NCI-H1436 (cell line): ENCODE results near the gene CHRNB4.
A peak's percentile ranks its signal among the peaks of the same experiment; 100 is the strongest.

Source experiments
- DNase-seq: peaks from one replicate; lab custom pipeline; 2025; lab: John Stamatoyannopoulos, UW

Gene CHRNB4

DNA sequence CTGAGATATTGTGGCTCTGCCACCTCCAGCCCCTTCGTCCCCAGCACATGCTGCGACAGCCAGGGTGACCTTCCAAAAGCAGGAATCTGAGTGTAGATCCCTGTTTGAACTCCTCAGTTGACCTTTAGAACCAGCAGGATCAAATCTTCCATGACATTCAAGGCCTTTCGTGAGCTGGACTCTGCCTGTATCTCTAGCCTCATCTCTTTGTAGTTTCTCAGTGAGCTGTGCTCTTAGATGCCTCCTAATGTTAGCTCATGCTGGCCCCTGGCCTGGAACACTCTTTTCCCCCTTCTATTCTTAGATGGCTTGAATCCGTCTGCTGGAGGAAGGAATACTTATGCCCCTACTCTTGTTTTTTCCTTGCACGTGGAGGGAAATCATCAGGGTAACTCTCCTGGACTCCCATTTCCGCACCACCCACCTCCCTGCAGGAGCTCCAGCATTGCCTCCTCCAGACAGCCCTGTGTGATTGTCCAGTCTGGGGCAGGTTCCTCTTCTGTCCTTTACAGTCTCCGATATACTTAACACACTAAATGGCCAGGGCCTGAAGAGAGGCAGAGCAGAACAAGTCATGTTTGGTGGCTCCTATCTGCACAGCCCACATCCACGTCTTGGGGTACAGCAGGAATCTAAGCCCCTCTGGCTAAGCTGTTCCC, 26.7 kb upstream of the CHRNB4 start:
- no peak for DNase-seq

DNA sequence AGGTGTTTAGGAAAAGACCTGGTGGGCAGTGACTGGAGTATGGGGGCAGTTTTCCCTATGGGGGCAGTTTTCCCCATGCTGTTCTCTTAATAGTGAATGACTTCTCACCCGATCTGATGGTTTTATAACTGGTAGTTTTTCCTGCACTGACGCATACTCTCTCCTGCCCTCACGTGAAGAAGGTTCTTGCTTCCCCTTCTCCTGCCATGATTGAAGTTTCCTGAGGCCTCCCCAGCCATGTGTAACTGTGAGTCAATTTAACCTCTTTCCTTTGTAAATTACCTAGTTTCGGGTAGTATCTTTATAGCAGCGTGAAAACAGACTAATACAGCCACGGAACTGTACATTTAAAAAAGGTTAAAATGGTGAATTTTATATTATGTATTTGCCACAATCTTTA, 25.0 kb upstream of the CHRNB4 start:
- no peak for DNase-seq

DNA sequence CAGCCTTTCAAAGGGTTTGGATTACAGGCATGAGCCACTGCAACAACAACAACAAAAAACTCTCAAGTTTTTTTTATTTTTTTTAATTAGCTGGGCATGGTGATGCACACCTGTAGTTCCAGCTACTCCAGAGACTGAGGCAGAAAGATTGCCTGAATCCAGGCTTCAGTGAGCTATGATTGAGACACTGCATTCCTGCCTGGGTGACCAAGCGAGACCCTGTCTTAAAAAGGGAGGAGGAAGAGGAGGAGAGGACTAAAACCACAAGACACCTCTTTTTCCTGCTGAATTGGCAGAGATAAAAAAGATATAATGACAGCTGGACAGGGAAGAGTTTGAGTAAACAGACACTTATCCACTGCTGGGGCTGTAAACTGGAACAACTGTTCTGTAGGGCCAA, 22.7 kb upstream of the CHRNB4 start:
- no peak for DNase-seq

DNA sequence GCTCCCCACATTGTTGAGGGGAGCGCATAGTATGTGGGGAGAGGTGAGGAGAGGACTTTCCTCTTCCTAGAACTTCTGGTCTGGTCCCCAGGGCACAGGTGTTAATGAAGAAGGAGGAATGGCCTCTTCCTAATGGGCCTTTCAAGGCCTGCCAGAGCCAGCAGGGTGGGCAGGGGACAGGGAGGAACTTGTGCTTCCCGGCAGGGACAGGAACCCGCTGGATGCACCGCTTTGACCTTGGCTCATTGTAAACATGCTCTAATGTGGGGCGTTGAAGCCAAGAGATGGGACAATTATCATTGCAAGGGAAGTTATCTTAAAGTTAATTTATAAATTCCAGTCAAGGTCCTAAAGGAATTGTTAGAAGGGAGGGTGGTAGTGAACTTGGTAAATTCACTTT, 21.0 kb upstream of the CHRNB4 start:
- DNase-seq = no peak

DNA sequence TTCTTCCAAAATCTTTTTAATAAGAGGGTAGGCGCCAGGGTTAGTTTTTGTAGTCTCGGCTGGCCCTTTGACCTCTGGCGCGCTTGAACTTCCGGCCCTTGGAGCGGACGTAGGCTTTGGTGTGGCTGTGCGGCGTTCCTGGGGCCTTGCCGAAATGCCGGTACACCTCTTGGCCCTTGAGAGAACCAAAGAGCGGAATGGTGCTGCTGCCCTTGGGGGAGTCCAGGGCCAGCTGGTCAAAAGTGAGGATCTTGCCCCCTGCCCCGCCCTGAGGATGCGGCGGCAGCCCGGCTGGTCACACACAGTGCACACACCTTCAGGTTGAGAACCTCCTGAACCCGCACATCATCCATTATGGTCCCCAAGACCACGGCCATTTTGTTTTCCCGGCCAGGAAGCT, 20.0 kb upstream of the CHRNB4 start:
- no peak for DNase-seq

DNA sequence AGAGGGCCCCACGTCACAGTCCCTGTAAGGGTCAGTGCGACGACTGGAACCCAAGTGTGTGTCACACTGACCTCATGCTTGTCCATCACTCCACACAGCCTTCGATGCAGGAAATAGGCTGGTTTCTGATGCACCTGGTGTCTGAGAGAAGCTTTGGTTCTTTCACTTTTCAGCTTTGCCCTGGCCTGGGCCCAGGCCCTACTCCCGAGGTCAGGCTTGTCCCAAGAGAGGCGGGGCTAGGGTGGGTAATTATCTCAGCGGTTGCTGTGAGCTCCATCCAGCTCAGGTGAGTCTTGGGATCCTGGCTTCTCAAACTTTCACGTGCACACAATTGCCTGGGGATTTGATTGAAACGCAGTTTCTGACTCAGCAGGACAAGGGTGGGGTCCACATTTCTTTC, 19.6 kb upstream of the CHRNB4 start:
- DNase-seq = no peak

DNA sequence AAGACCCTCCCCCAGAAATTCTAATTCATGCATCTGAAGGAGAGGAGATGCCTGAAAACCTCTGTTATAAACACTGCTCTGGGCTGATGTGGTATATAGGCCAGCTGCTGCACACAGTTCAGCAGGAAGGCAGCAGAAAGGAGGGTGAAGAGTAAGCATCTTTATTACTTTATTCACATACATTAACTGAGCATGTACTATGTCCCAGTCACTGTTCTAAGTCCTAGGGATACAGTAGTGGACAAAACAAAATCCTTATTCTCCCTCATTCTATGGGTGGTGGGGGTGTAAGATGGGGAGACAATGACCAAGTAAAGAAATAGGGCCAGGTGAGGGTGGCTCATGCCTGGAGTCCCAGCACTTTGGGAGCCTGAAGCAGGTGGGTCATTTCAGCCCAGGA, 17.8 kb upstream of the CHRNB4 start:
- DNase-seq = no peak

DNA sequence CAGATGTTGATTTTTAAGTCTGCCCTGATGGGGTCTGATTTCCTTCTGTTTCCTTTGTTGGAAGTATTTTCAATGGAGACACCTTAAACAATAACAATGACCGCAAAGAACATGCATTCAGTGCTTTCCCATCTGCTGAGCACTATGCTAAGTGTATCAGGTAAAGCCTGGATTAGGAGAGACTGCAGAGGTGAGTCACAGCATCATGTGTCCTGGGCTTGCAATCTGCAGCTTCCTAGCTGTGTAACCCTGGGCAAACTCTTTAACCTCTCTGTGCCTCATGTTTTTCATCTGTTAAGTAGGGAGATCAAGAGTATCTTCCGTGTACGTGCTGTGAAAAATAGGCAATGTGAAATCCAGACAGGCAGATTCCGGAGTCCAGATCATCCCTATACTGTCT, 13.3 kb upstream of the CHRNB4 start:
- DNase-seq = no peak

DNA sequence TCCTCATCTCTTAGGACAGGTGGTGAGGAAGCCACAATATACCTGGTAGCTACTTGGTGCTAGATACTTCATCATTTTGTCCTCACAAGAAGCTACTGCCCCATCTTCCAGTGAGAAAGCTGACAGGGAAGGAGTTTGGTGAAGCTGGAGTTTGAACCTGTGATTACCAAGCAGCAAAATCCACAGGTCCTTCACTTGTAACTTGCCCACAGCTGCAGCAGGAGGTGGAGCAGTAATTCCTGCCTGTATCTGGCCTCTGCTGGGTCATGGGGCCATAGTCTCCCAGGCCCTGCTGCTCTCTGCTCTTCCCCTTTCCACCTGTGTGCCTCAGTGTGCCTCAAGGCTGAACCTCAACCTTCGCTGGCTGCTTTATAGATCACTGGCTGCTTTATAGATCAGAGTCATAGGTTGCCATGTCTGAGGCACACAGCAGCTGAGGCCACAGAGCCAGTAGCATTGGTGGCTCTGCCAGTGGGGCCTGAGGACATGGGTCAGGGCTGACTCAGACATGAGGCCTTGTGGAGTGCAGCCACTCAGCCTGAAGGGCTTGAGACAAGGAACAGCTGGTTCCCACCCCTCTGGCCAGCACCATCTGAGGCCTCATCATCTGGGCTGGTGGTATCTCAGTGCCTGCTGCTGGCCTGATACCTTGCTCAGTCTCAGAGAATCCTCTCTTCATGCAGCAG, 11.1 kb upstream of the CHRNB4 start:
- DNase-seq = no peak

DNA sequence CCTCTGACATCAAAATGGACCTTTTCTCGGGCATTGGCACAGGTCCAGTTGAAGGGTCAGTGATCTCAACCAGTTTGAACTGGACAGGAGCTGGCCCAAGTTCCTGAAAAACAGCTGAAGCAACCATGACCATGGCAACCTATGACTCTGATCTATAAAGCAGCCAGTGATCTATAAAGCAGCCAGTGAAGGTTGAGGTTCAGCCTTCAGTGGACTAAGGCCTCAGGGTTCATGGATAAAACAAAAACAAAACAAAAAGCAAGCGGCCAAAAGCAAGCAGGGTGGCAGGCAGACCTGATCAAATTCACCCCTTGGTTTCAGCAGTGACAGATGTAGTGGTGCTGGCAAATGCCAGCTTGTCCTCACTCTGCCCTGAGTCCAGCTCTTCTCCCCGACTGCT, 10.0 kb upstream of the CHRNB4 start:
- DNase-seq = no peak

DNA sequence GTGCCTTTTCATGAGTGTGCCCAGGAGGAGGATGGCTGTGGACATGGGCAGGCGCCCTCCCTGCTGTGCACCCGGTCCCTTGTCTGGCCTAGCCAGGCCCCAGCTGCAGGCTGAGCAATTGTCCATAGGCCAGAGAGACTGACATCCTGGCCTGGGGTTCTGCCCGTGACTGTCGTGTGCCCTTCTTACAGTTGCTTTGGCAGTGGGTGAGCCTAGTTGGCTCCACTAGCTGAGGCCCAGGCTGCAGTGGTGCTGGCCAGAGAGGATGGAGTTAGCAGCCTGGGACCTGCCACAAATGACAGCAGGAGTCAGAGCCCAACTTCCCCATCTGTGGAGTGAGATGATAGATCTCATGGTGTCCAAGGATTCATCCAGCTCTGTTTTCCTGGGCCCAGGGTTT, 9.0 kb upstream of the CHRNB4 start:
- no peak for DNase-seq

DNA sequence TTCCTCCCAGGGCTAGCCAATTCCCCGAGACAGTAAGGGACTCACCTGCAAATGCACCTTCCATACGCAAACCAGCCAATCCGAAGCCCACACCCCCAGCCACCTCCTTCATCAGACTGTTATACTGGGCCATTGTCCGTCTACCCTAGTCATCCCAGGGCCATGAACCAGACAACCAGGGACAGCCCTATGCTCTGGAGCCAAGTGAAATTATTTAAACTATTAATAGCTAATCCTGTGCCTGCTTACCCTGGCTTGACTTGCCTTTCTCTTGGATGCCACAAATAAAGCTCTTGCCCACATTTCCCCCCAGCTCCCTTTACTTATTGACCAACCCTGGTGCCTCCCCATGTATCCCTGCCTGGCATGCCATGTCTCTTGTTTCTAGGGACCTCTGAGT, 4.0 kb upstream of the CHRNB4 start:
- no peak for DNase-seq

DNA sequence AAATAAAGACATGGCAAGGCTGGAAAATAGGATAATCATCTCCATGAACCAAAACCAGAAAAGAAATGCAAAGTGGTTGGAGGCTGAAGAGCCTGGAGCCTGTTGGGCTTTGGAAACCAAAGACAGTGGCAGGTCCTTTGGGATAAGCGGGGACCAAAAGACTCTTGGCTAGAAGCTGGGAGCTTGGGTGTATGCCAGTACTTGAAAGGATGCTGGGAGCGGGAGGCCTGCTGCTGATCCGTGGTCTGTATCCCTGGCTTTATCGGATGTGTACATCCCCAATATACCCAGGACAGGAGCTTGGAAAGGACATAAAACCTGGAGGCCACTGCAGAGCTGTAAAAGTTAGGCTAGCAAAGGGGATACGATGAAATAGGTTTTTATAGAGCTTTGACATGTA, 1.3 kb upstream of the CHRNB4 start:
- DNase-seq = no peak

DNA sequence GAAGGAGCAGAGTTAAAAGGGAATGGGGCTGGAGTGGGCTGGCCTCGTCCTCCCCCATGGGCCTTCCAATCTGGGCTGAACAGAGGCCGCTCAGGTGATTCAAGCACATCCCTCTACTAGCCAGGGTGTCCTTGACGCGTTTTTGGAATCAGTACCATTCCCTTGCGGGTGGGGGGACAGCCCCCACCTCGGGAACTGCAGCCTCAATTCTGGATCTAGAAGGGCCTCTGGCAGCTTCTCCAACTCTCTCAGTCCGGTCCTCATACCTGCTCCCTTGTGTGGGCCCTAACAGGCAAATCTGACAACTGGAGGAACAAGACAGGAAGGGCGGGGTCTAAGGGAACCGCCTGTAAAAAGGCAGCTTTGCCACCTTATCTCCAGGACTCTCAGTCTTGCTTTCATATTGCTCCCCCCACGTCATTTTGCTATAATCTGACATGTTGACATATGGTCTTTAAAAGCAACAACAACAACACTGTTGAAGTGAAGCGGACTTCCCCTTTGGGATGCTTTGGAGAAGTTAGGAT, 802 bp upstream of the CHRNB4 start:
- no peak for DNase-seq

DNA sequence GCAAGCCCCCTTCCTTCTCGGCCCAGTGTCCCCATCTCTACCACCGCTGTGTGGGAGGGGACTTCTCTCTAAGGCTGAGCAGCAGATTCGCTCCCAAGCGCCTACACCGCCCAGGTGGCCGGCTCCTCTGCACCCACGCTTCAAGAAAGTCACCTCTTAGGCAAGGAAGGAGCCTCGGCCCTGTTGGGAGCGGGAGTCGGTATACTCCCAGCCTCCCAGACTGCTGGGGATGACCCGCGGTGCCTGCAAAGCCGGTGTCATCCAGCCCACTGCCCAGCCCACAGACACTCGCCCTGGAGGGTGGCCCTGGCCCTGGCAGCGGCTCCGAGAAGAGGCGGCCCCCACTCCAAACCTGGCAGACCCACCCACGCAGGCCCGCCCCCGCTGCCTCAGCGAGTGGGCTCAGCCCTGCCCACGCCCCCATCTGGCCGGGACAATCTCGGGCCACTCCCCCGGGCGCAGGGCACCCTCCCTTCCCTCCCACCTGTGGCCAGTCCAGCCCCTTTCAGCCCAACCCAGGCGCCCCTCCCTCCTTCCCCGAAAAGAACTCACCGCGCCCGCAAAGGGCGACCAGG, 396 bp downstream of the CHRNB4 start:
- no peak for DNase-seq

DNA sequence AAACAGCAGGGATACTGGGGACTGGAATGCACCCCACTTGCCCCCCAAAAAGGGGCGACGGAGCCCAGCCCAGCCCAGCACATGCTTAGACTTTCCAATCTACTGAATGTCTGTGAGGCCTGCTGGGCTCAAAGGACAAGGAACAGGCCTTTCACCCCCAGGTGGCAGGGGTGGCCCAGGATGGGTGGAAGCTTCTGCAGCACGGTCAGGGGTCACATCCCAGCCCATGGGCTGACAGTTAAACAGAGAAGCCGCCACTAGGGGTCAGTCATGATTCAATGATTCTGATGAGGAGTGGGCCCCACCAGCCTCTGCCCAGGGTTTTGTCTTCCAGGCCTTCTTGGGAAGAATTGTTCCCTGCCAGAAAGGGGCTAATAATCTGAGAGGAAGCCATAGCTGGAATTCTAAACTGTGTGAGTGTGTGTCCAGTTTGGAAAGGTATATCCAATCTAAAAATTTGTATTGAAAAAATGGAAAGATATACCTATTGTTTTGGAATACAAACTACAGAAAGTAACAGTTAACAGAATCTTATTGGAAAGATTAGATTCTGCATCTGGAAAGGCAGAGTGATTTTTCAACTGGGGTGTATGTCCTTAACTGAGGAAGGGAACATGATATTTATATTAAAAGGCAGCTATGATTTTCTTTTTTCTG, 2.2 kb downstream of the CHRNB4 start:
- DNase-seq = peak; percentile 60

DNA sequence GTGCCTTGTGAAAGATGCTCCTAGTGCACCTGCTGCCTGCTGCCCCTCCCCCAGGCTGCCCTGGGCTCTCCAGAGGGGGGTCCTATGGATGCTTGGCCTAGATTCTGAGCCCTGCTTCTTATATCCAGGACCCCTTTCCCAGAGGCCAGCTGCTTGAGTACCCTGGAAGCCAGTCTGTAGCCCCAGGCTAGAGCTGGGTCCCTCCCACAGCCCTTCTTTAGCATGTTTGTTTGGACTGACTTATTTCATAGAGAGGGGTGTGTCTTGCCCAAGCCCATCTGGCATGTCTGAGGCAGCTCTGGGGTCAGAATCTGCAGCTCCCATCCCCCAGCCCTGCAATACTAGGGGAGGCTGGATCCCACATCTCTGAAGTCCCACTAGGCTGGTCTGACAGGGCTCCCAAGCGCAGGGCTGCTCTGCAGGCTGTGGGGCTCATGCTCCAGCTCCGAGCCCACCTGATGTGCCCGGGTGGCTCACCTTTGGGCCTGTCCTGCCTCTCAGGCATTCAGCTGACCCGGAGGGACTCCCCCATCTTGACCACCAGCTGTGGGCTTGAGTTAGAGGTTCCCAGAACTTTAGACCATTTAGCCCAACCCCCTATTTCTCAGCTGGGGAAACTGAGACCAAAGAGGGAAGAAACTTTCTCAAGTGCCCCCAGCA, 3.1 kb downstream of the CHRNB4 start:
- no peak for DNase-seq

DNA sequence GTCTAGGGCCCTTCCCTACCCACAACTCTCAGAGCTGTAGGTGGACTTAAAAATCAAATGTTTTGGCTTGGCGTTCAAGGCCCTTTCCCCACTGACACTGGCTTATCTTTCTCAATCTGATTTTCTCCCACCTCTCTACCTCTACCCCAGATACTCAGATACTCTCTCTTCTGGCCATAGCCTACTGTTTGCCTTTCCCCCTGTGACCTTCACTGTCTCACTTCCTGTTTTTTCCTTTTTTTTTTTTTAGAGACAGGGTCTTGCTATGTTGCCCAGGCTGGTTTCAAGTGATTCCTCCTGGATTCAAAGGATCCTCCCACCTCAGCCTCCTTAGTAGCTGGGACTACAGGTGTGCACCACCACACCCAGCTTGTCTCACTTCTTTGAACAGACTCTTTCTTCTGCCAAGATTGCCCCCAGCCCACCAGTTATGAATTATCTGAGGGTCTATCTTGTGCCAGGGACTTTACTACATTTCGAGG, 4.6 kb downstream of the CHRNB4 start:
- DNase-seq = no peak

DNA sequence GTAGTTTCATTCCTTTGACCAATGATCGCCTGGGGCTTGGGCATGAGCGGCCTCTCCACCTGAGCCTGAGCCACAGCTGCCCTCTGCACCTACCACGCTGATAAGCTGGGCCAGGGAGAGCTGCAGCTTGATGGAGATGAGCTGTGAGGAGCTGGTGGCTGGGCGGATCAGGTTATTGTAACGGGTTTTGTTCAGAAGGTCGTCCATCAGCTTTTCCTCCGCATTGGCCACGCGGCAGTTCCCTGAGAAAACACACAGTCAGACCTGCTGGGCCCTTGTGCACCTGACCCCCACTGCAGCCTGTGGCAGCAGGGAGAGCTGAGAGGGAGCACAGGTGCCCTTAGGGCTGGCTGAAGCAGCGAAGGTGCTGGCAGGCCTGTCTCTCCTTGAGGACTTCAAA, 5.7 kb downstream of the CHRNB4 start:
- no peak for DNase-seq

DNA sequence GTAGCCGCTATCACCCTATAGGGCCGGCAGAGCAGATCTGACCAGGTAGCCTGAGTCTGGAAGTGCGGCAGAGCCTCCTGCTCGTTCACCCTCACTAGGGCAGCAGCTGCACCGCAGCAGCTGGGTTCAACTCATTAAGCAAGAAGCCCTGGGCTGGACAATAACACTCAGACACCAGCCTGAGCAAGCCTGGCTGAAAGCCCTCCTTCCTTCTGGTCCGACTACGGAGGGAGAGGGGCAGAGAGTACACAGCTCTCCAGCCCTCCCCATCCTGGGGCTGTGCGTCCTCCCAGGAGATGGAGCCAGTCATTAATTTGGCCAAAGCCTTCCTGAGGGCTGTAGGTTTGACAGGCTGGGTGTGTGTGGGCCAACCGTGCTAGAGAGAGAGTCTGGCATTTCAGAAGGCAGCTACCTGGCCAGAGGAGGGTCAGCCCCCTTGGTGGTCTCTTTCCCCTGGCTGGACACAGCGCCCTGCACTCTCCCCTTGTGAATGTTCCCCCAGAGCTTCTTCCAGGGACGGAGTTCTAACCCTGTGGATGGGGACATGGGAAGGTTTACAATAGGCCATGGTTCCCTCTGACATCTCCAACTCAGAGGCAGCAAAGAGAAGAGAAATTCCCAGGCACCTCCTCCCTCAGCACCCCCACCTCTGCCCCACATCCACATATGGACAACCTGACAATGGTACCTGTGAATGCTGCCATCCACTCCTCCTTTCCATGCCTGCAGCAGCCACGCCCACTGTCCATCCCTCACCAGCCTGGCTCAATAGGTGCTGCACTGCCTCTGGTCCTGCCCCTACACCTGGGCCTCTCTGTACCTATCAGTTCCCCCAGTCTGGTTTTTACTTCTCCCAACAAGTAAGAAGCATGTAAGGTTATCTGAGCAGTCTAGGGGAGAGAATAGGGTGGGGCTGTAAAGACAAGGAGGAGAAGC, 6.5 kb downstream of the CHRNB4 start:
- DNase-seq = no peak

DNA sequence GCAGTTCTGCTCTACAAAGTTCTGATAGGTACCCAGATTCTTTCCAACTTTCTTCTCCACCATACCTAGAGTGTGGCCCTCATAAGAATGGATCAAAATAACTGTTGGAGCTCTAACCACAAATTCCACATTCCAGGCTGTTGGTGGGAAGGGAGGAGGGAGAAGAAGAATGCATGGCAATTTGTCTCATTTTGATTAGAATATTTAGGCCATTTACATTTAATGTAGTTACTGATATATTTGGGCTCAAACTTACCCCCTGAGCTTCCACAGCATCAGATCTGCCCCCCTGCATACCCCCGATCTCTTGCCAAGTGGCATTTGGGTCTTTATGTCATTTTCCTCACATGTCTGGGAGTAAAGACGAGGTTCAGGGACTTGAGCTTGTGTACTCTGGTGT, 7.7 kb downstream of the CHRNB4 start:
- DNase-seq = no peak
